GM12872 (cell line): ENCODE results near the gene USP35.

Experiments used
- TF ChIP-seq, protein P1 (sequence below): IDR thresholded peaks from 3 replicates; pipeline ENCODE4 v1.5.1; 2011; ENCODE audit warnings: low read depth, mild to moderate bottlenecking, low read length, moderate library complexity; ENCODE audit not compliant: insufficient read depth

USP35 gene

DNA sequence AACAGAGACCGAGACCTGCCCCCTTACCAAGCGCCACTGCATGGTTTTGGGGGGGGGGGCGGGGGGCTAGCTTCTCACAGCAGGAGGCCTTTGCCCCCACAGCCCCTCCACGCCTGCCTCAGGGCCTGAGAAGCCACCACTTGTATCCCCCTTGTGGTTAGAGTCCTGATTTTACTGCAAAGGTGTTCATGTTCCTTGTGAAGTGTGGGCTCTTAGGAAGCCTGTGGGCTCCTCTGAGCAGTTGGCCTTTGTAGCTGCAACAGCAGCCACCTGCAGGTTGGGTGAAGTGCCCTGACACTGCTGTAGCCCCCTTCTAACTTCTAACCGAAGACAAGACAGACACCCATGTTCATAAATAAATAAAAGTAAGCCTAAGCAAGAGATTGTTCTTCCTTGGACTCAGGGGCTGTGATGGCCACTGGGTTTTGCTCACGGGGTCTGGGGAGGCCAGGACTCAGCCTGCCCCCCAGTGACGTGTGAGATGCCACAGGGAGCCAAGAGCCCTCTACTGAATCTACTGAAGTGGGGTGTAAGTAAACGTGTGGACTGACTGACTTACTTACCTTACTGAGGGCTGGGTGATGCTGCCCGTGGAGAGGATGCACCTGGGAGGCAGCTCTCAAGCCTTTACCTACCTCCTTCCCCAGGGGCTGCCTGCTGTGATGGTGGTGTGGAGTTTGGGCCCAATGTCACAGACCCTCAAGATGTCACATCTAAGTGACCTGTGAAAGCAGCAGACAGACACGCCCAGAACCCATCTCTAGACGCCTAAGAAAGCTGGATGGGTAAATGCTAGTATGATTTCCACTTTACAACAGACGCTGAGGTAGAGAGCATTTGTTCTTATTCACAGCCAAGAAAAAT lies 25.8 kb downstream of the USP35 start:
- TF ChIP-seq, protein P1, sequence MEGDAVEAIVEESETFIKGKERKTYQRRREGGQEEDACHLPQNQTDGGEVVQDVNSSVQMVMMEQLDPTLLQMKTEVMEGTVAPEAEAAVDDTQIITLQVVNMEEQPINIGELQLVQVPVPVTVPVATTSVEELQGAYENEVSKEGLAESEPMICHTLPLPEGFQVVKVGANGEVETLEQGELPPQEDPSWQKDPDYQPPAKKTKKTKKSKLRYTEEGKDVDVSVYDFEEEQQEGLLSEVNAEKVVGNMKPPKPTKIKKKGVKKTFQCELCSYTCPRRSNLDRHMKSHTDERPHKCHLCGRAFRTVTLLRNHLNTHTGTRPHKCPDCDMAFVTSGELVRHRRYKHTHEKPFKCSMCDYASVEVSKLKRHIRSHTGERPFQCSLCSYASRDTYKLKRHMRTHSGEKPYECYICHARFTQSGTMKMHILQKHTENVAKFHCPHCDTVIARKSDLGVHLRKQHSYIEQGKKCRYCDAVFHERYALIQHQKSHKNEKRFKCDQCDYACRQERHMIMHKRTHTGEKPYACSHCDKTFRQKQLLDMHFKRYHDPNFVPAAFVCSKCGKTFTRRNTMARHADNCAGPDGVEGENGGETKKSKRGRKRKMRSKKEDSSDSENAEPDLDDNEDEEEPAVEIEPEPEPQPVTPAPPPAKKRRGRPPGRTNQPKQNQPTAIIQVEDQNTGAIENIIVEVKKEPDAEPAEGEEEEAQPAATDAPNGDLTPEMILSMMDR = no peak

DNA sequence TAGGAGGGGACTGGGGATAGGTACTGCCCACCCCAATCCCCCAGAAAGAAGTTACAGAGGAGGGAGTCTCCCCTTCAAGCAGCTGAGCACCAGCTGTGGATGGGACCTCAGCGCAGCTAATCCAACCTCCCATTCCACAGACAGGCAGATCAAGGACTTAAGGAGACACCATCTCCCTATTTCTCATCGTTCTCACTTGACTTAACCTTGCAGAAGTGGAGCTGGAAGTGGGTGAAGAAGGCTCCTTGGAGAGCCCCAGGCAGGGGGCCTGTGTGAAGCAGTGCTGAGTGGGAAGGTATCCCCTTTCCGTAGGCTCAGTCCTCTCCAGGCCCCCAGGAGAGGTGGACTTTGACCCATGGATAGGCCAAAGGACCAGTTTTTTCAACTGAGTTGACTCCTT lies 27.3 kb downstream of the USP35 start:
- TF ChIP-seq, protein P1 = no peak

DNA sequence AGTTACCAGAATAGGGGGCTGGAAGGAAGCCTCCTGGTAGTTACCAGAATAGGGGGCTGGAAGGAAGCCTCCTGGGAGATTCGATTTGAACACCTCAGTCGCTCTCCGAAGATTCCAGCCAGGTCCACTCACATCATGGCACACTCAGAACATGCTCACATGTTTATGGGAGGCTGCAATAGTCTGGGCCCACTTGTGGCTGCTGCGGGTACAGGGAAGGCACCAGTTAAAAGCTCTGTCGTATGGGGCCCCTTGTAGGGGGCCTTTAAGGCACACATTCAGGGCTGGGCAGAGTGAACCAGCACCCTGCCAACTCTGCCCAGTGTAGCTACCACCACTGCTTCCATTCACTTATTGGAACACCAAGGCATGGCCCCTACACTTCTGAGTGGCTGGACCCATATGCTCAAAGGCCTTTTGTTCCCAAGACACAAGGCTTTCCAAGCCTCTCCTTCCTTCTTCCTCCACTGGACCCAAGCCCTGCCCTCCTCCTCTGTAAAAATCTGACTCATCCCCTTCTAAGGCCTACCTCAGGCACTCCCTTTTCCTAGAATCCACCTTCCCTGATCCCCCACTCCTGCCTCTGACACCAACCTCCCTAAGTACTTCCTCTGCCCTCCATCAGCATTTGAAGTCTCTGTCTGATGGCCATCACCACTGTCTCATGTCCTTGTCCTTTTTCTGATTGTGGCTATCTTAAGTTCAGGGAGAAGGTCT lies 28.0 kb downstream of the USP35 start:
- TF ChIP-seq, protein P1 = no peak

DNA sequence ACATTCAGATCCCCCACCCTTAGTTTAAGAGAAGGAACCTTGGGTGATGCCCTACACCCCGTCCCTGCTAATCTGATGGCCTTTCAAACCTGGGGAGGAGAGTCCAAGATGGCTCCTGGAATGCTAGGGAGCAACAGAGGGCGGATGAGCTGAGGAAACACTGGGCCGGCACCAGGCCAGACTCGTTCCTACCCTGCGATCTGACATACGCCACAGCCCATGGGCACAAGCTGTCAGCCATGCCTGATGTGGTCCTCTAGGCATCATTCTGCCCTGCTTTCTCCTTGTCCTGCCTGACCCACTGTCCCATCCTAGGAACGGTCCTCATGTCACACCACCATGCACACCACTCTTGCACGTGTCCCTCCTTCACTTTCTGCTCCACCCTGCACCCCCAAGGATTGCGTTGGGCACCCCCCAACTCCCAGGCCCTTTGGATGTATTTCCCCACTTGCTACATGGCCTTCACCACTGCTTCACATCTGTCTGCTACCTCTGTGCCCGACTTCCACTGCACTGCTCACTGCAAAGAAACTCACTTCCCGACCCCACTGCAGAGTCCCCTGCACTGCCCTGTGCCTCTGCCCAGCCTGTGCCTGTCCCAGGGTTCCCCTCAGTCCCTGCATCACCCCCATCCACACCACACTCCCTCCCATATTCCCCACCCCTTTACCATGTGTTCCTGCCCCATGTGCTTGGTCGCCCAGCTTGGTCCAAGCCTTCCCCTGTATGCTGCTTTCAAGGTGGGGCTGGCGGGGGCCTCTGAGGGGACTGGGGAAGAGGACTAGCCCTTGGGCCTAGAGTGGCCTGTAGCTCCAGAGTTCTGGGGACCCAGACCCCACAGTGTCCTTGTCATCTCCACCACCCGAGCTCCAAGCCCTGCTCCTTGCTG lies 29.2 kb downstream of the USP35 start:
- TF ChIP-seq, protein P1 = no peak

DNA sequence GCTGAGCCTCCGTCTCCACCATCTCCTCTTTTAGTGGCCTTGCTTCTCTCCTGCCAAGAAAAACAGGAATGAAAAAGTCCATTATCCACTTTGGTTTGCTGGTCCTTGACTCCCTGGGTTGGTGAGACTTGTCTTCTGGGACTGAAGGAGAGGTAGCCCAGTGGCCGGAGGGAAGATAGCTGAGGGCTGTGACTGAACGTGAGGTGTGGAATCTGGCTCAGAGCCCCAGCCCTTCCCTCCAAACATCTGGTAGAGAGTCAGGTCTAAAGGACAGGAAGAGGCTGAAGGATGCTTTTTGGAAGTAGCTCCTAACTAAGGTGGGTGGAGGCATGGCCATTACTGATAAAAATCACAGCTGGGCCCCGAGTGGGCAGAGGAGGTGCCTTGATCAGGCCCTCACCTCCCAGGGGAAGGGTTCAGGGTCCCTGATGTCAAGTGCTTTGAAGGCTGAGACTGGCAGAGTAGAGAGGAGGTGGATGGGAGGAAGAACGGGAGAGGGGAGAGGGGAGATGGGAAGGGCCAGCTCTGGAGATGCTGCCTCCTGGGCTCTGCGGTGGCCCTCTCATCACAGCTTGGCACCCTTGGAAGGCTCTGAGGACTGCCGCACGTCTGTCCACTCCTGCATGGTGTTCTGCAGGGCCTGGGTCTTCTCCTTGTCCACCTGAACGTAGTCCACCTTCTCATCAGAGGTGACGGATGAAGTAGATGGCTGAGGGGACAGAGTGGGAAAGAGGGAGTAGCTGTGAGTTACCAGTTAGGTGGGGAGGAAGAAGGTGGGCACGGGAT lies 30.2 kb downstream of the USP35 start:
- TF ChIP-seq, protein P1 = no peak

DNA sequence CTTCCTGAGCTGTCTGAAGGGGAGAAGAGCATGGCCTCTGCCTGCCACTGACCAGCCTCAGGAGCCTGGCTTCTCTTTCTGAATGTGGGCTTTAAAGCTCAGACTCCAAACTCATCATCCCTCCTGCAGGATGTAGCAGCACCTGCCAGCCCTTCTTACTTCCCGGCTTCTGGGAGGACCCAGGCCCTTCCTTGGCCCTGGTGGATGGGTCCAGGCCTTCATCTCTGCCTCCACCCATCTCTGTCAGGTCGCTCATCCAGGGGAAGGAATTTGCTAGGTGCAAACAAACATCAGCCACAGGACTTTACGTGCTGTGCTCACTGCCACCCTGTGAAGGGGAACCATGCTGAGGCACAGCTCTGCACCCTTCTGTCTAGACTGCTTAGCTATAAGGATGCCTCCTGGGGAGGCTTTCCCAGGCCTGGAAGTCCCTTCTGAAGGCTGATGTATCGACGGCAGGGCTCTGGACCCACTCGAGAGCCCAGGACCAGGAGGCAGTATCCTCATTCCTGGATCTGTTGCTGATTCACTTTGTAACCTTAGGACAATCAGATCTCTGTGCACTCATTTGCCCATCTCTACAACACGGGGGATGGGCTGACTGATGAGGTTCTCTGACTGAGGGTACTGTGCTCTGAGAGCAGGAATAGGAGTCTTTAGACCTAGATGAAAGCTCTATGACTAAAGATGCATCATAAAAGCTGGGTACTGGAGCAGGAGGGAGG lies 30.9 kb downstream of the USP35 start:
- TF ChIP-seq, protein P1 = no peak
